ENCODE data around the gene CTXN1.
"Not testable (repeated sequence)": the region's sequence is repeated elsewhere in the genome, so short reads cannot be mapped to it uniquely, and the experiment has no call there.

CTXN1 gene

DNA sequence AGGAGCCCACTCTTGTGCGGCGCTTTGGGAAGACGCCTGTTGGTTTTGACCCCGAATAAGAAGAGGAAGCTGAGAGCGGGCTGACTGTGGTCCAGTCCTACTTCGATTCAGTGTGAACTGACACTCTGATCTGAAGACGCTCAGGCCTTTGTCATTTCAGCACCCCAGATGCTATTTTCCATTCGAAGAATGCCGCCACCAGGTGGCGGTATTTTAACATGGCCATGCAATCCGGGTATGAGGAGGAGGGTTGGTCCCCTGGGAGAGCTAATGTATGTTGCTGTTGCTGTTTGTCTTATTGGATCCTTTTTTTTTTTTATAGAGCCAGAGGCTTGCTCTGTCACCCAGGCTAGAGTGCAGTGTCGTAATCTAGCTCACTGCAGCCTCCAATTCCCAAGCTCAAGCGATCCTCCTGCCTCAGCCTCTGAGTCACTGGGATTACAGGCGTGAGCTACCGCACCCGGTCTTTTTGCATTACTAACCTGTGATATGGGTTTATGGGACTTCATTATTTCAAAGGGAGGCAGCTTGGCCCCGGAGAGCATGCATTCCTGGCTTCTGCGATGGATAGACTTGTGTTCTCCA lies 18.3 kb upstream of the CTXN1 start:
- peak; percentile 87 for DNase-seq

GRCh38 chr19:7943444-7944176 lies 17.7 kb upstream of the CTXN1 start, which contains the start of gene TIMM44:
Gene TIMM44 (minus strand): TSS chr19:7943666. CDS start chr19:7943651, 15 bp downstream.
- peak; percentile 98 for DNase-seq

DNA sequence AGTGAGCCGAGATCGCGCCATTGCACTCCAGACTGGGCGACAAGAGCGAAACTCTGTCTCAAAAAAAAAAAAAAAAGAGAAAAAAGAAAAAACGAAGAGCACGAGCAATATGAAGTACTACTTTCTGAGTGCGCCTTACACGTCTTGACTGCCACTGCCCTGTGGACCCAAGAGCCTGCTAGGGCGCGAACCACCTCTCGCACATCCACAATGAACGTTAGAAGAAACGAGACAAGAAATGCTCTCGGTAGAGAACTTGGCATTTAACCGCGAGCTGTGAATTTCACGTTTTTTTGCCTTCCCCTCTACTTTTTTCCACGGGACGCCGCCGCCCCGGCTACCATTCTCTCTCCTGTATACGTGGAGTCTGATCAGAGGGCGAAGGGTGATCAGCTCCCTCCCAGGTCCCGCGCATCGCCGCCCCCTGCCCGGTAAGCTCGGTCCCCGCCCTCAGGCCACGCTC lies 17.1 kb upstream of the CTXN1 start:
- no peak for DNase-seq

- DNase-seq: no peak
Measured at GRCh38 chr19:7941895-7942596, 16.1 kb upstream of the CTXN1 start.

GRCh38 chr19:7940841-7941240 lies 14.9 kb upstream of the CTXN1 start:
- DNase-seq: no peak

DNA sequence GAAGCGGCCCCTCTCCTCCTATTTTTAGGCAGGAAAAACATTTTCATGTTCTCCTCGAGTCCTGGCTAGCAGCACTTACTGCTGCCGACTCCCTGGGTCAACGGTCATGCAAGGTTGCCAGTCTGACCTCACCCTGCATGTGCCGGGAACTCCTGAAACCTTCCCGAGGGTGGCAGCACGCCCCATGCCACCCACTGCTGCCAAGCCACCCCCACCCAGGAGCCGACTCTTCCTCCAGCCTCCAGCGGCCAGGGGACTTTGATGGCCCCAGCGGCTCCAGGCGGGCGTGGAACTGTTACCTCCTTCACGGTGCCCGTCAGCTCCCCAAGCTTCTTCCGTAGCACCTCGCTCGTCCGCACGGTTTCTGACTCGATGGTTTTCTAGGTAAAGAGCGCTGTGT lies 8.8 kb upstream of the CTXN1 start:
- no peak for DNase-seq

DNA sequence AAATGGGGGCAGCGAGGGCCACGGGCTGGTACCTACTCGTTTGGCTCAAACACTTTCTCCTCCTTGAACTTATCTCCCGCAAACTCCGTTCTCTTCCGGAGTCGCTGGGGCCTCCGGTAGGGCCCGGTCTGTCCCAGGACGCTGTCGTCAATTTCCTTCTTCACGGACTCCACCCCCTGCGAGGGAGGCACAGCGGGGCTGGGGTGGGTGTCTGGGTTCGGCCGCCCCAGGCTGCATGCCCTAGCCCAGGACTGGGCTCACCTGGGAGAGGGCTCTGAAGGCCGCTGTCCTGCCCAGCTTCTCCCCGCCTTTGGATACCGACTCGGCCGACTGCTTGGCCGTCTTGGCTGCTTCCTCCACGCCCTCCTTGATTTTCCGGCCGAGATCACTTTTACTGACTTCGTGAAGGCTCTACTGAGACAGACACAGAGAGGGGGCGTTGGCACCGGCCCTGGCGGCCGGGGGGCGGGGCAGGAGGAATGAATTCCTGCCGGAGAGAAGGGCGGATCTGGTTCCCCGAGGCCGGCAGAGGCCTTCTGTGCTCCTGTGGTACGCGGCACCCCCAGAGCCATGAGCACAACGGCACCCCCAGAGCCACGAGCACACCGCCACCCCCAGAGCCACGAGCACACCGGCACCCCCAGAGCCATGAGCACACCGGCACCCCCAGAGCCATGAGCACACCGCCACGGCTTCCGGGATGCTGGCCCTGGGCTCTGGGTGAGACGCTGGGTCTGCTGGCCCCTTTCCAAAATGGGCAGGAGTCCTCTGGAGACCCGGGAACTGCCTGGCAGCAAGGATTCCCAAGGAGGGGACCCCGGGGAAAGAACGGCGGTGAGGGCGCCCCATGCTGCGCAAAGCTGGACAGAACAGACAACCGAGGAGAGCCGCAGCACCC lies 8.1 kb upstream of the CTXN1 start:
- DNase-seq: no peak

- DNase-seq: no peak
Measured at GRCh38 chr19:7933411-7933810, 7.5 kb upstream of the CTXN1 start.

- DNase-seq: no peak
Measured at GRCh38 chr19:7932930-7933300, 7.0 kb upstream of the CTXN1 start.

DNA sequence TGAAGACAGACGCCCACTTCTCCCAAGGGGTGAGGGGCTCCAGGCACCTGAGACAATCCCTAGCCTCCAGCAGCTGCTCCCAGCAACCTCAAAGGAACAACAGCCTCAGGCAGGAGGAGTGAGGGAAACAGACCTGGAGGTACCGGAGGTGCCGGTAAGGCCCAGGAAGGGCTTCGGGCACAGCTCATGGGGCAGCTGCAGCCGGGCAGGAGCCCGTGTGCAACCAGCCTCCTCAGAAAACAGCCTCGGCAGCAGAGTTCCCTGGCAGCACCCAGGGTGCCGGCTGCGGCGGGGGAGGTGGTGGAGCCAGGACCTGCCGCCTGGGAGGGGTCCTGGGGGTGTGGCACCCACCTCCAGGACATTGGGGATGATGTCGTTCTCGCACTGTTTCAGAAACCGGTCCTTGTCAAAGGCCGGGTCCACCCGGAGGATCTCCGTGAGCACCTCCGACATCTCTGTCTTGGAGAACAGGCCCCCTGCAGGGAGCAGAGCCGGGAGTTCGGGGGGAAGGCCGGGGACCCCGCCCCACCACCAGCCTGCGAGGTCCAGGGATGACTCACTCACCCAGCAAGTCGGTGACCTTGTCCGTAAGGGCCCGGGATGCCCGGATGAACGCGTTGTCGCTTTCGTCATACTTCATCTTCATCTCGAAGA lies 6.5 kb upstream of the CTXN1 start:
- DNase-seq: no peak

DNA sequence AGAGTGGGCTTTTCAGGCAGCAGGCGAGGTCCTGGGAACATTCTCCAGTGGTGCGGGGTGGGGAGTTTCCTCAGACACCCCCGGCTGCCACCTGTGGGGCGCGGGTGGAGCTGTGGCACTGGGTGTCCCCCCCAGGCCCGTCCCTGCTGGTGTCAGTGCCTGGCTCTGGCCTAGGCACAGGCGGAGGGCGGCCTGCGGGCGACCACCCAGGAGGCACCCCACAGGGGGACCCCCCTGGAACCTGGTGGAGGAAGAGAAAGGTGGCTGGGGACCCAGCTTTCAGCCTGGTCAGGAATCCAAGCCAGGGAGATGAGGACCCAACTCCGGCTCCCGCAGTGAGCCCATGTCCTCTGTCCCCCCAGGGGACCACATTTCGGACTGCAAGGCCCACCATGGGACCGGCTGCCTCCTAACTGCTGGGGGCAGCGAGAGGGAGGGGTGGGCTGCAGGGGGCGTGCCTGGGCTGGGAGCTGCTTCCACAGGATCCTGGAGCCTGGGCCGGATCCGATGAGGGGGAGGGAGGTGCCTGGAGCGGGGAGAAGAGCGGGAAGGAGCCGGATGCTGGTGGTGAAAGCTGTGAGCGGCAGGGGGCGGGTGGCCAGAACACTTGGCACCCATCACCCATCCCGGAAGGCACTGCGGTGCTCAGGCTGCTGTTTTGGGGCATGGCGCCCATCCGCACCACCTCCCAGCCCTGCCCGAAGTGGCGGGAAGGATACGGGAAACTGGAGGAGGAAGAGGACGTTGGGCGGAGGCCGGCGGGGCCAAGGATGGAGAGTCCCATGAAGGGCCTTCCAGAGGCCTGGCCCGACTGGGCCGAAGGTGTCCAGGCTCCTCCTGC lies 5.5 kb upstream of the CTXN1 start:
- DNase-seq: no peak

- DNase-seq: no peak
Measured at GRCh38 chr19:7930765-7931164, 4.8 kb upstream of the CTXN1 start.

DNA sequence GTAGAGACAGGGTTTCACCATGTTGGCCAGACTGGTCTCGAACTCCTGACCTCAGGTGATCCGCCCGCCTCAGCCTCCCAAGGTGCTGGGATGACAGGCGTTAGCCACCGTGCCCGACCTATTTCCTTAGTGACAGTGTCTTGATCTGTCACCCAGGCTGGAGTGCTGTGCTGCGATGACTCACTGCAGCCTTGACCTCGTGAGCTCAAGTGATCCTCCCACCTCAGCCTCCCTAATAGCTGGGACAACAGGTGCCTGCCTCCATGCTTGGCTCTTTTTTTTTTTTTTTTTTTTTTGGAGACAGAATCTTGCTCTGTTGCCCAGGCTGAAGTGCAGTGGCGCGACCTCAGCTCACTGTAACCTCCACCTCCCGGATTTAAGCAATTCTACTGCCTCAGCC lies 4.1 kb upstream of the CTXN1 start:
- DNase-seq: not testable (repeated sequence)

GRCh38 chr19:7928741-7929701 lies 3.1 kb upstream of the CTXN1 start:
- no peak for DNase-seq

DNA sequence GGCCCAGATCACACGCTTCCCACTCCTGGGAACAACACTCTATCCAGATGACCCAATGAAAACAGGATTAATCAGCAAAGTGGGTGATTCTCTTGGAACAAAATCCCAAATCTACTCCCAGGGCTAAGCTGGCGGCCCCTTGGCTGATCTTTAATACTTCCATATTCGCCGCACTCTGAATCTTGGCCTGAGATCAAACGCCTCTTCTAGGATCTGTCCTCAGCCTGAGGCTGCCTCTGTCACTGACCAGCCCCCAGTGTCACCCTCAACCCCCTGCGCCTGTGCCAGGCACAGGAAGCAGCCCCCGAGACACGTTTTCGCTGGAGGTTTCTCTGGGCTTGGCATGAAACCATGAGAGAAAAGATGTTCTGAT lies 2.4 kb upstream of the CTXN1 start:
- DNase-seq: no peak

- no peak for DNase-seq
Measured at GRCh38 chr19:7927605-7928333, 1.8 kb upstream of the CTXN1 start.

DNA sequence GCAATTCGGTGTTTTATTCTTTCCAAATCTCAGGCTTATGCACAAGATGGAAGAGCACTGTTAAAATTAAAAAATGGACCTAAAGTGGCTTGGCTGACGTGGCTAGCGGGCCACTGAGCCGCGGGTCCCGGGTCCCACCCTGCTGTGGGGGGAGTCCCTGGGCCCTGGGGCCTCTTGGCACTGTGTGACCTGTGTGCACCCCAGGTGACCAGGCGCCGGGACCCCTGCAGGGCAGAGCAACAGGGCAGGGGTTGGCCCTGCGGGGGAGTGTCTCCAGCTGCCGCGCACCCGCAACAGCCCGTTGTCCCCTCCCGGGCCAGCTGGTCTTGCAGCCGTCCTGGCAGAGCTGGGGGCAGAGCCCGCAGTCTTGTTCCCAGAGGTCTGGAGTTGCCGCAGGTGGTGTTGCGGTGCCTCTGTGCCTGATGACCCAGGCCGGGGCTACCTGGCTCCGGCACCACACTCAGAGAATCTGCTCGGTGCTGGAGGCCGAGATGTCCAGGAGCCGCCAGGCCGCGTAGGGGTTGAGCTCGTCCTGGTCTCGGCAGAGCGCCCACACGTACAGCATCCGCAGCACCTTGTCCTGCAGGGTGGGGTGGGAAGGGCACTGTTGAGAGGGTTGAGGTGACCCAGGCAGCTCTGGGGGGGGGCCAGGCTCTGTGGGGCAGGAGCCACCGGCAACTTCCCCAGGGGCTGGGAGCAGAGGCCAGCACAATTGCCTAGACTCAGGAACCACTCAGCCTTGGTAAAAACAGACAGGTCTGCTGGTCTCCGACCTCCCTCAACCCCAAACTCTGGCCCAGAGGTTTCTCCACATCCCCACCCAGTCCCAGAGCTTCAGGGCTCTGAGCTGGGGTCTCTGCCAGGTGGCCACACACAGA lies 1.0 kb upstream of the CTXN1 start:
- no peak for DNase-seq

- DNase-seq: peak; percentile 63
Measured at GRCh38 chr19:7925171-7925851, 624 bp downstream of the CTXN1 start.
